Activated CD8-positive, alpha-beta T cell treated with anti-CD3 and anti-CD28 coated beads, Interleukin-2, amount 10 ng/mL, durations not matched to agents 7 days and 5 days (primary cell): Measurements from ENCODE around the gene EPB41L1. TPM values are rescaled to one million over a fixed set of nuclear protein-coding genes. Genes with fewer than 3 reads are reported as not detected.

ENCODE experiments used
- ATAC-seq: fragments of 150-1000 bp; cut with Tn5 transposase; one replicate; pipeline ENCODE4 v1.10.0; 2021; ENCODE audit warnings: moderate library complexity
- CTCF ChIA-PET: fragments of 350-600 bp; sonication (Branson Sonifier 250); formaldehyde crosslinking; loops from one replicate; lab custom pipeline; 2021; ENCODE audit warnings: antibody characterized with exemption; lab: Charles Lee
- POLR2A ChIA-PET: fragments of 350-600 bp; sonication (Branson Sonifier 250); formaldehyde crosslinking; loops from one replicate; lab custom pipeline; 2021; ENCODE audit warnings: antibody characterized with exemption; lab: Charles Lee
- DNase-seq: peaks from one replicate; pipeline ENCODE4 v3.0.0-alpha.2; 2020
- H3K27ac Mint-ChIP-seq: one replicate; pipeline ENCODE4 v1.8.0; 2021; ENCODE audit warnings: mild to moderate bottlenecking, mixed read lengths
- H3K27me3 Mint-ChIP-seq: one replicate; pipeline ENCODE4 v1.8.0; 2021; ENCODE audit warnings: low read depth, mixed read lengths
- H3K36me3 Mint-ChIP-seq: one replicate; pipeline ENCODE4 v1.8.0; 2021; ENCODE audit warnings: low read depth, mixed read lengths
- H3K4me1 Mint-ChIP-seq: one replicate; pipeline ENCODE4 v1.8.0; 2021; ENCODE audit warnings: low read depth, mixed read lengths
- H3K4me3 Mint-ChIP-seq: one replicate; pipeline ENCODE4 v1.8.0; 2021; ENCODE audit warnings: mild to moderate bottlenecking, mixed read lengths
- H3K9me3 Mint-ChIP-seq: one replicate; pipeline ENCODE4 v1.8.0; 2022; ENCODE audit warnings: mixed read lengths; ENCODE audit not compliant: insufficient read depth
- total RNA-seq, 2 experiments: library from RNA; stranded (reverse); gene quantifications; one replicate each; pipeline ENCODE4 v1.2.3, GENCODE V29; 2021

Gene EPB41L1
- total RNA-seq, 2 experiments from 2014 or later: not detected

DNA sequence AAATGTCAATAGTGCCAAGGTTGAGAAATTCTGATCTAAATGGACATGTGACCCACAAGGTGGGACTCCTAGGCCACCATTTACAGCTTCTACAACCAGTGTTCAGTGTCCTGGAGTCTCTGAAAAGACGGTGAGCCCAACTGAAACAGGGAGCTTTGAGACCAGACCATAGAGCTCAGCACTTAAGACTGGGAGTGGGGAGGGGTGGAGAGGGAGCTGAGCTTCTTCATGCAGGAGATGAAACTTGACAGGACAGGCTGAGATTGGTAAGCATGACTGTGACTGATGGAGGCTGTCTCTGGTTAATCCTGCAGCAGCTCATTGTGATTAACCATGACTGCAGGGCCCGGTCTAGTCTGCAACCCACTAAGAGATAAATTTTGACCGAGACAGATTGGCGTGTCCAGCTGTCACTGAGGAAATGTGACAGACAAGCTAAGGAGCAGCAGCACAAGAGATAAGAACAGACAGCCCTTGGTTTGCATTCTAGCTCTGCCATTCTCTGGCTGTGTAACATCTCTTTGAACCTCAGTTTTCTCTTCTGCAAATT lies 80.3 kb downstream of the EPB41L1 start:
- no peak overlapping the region for H3K27ac Mint-ChIP-seq

DNA sequence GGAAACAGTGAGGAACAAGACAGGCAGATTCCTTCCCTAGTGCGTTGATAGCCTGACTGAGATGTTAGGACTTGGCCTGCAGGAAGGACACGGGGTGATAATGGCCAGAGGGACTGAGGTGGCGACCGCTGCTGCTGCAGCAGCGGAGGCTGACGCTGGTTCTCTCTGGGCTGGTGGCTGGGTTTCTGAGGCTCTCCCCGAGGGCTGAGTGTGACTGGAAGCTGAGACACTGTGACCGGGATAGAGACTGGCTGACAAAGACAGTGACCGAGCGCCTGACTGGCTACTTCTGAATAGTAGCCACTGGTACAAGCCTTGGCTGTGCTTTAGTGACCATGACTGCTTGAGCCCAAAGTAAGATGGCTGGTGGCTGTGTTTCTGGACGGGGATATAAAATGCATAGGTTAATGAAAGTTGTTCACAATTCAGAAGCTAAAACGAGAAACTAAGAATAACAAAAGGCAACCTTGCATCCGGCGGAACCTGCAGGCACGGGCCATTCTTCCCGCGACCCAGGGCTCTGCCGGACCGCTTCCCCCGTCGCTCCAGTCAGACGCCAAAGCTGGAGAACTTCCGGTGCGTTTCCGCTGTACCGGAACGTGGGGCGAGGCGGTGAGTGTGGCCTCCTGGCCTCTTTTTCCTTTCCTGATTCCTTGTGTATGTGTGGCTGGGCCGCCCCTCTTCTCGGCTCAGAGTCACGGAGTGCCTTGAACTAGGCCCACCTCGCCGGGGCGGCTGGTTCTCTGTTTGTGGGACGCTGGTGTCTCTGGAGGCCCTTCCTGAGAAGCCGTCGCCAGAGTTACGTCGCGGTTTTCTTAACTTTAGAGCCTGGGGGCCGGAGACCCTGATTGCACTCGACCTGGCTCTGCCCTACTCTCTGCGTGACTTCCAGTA lies 81.6 kb downstream of the EPB41L1 start, which contains the start of gene AAR2:
Gene AAR2 (plus strand): TSS at position 587 of the 894 bp plus-strand sequence. CDS start 3,391 bp downstream, outside the sequence.
- POLR2A ChIA-PET: interaction anchor here (0.7 to 1.6 kb wide), 3 partner anchors 9 to 283 kb away, joined by 4 to 5 read pairs (median 4); no protein-coding TSS in a partner anchor
- CTCF ChIA-PET: interaction anchor here (0.9 to 2.3 kb wide), 5 partner anchors 34 to 203 kb away, joined by 3 to 8 read pairs (median 4); no protein-coding TSS in a partner anchor
- Mint-ChIP-seq H3K9me3 (no peaks in the 10 kb centered on the region), H3K36me3 (peaks cover 10% of the 10 kb centered on the region), H3K4me3 (peak within 1 kb of the TSS; percentile 85), H3K27ac (peak within 1 kb of the TSS; percentile 90), H3K4me1 (peaks cover 28% of the 10 kb centered on the region), H3K27me3 (no peaks in the 10 kb centered on the region)
- DNase-seq (peak; percentile 88), ATAC-seq (peak; percentile 96)

More for the DNA sequence above, 80.3 kb downstream of the EPB41L1 start:
- no peak for ATAC-seq
- DNase-seq: no peak
- Mint-ChIP-seq H3K36me3 (peaks cover 4% of the 10 kb centered on the region), H3K4me1 (peaks cover 34% of the 10 kb centered on the region), H3K4me3 (no peak overlapping the region), H3K9me3 (no peaks in the 10 kb centered on the region), H3K27me3 (peaks cover 2% of the 10 kb centered on the region)
- CTCF ChIA-PET: interaction anchor here (1.2 to 2.3 kb wide), 3 partner anchors 8 to 204 kb away, joined by 4 to 8 read pairs (median 4); no protein-coding TSS in a partner anchor
- POLR2A ChIA-PET: no interaction called here

DNA sequence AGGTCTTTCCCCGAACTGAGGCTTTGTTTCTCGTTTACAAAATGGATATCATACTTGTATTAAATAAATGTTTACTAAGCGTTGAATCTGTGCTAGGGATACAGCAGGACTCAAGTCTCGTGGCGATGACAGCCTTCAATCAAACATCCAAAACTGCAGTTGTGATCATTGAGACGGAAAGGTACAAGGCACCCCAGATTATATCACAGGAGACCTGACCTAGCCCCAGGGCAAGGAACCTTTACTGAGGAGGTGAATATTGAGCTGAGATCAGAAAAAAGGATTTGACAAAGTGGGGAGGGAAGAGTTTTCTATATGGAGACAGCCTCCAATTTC lies 82.2 kb downstream of the EPB41L1 start:
- ChIA-PET POLR2A (interaction anchor here (0.9 to 1.6 kb wide), 3 partner anchors 24 to 284 kb away, joined by 4 to 5 read pairs (median 4); no protein-coding TSS in a partner anchor), CTCF (interaction anchor here (0.8 to 2.1 kb wide), 6 partner anchors 34 to 335 kb away, joined by 3 to 12 read pairs (median 3); no protein-coding TSS in a partner anchor)
- Mint-ChIP-seq H3K27ac (peak overlapping the region; percentile 90), H3K4me3 (peak overlapping the region; percentile 85), H3K4me1 (peaks cover 28% of the 10 kb centered on the region), H3K36me3 (peaks cover 14% of the 10 kb centered on the region), H3K27me3 (no peaks in the 10 kb centered on the region), H3K9me3 (no peaks in the 10 kb centered on the region)
- DNase-seq (no peak), ATAC-seq (peak; percentile 32)

DNA sequence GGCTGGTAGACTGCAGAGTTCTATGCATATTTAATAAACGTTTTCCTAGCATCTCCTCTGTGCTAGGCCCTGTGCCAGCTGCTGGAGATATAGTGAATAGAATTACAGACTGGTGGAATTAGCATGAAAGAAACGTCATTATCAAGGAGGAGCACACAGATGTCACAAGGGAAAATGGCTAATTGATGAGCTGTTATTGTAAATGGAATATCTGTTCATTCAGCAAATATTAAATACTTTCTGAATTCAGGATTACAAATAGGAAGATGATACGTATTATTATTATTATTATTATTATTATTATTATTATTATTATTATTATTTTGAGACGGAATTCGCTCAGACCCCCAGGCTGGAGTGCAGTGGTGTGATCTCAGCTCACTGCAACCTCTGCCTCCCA lies 82.9 kb downstream of the EPB41L1 start:
- DNase-seq (no peak), ATAC-seq (no peak)
- peak overlapping the region; percentile 90 for H3K27ac Mint-ChIP-seq
- H3K4me1 Mint-ChIP-seq: peaks cover 28% of the 10 kb centered on the region
- no peaks in the 10 kb centered on the region for H3K9me3 Mint-ChIP-seq
- peaks cover 14% of the 10 kb centered on the region for H3K36me3 Mint-ChIP-seq
- peak overlapping the region; percentile 85 for H3K4me3 Mint-ChIP-seq
- CTCF ChIA-PET: interaction anchor here (0.8 to 2.1 kb wide), 6 partner anchors 35 to 334 kb away, joined by 3 to 12 read pairs (median 3); partner anchors contain the start of gene SCAND1
- POLR2A ChIA-PET: interaction anchor here (0.6 to 0.9 kb wide), 2 partner anchors 227 to 378 kb away, joined by 3 to 4 read pairs; no protein-coding TSS in a partner anchor
- H3K27me3 Mint-ChIP-seq: no peaks in the 10 kb centered on the region

DNA sequence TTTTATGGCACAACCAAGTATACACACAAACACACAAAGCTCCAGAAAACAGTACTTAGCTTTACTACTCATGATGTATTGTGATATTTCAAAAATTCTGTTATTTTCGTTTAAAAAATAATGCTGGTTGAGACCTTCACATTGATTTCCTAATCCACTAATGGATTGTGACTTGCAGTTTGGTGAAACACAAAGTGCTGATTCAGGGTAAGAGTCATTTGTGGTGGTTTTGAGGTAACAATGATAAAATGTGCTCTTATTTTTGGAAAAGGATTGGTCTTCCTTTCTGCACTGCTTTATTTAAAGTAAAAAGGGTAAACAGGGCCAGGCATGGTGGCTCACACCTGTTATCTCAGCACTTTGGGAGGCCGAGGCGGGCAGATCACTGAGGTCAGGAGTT lies 83.6 kb downstream of the EPB41L1 start:
- peaks cover 14% of the 10 kb centered on the region for H3K36me3 Mint-ChIP-seq
- POLR2A ChIA-PET: interaction anchor here (0.6 kb wide), 1 partner anchor 378 kb away, joined by 3 read pairs; no protein-coding TSS in a partner anchor
- H3K4me1 Mint-ChIP-seq: peaks cover 28% of the 10 kb centered on the region
- peak overlapping the region; percentile 50 for H3K4me3 Mint-ChIP-seq
- H3K9me3 Mint-ChIP-seq: no peaks in the 10 kb centered on the region
- ATAC-seq (no peak), DNase-seq (no peak)
- H3K27me3 Mint-ChIP-seq: no peaks in the 10 kb centered on the region
- H3K27ac Mint-ChIP-seq: no peak overlapping the region
- CTCF ChIA-PET: interaction anchor here (0.8 to 2.1 kb wide), 3 partner anchors 35 to 284 kb away, joined by 3 to 12 read pairs (median 3); partner anchors contain the start of gene SCAND1

DNA sequence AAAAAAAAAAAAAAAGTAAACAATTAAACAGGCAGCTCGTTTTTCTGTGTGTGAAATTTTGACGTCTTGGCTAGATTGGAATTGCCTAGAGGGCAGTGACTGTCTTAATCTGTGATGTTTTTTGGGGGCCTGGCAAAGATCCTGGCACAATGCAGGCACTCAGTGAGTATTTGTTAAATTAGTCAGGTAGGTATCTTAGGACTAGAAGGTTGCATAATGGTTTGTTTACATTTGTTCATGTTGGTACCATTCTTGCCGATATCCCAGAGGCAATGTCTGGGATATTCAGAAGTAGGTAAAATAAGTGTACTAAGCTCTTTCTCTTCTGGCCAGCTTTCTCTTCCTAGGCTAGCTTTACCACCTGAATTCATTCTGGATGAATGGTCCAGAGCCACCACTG lies 84.2 kb downstream of the EPB41L1 start:
- H3K4me1 Mint-ChIP-seq: peaks cover 28% of the 10 kb centered on the region
- H3K36me3 Mint-ChIP-seq: peaks cover 18% of the 10 kb centered on the region
- POLR2A ChIA-PET: no interaction called here
- no peaks in the 10 kb centered on the region for H3K9me3 Mint-ChIP-seq
- no peak overlapping the region for H3K27ac Mint-ChIP-seq
- H3K4me3 Mint-ChIP-seq: no peak overlapping the region
- H3K27me3 Mint-ChIP-seq: no peaks in the 10 kb centered on the region
- DNase-seq (no peak), ATAC-seq (no peak)
- CTCF ChIA-PET: interaction anchor here (1.2 to 2.1 kb wide), 3 partner anchors 35 to 39 kb away, joined by 3 to 12 read pairs (median 5); no protein-coding TSS in a partner anchor

DNA sequence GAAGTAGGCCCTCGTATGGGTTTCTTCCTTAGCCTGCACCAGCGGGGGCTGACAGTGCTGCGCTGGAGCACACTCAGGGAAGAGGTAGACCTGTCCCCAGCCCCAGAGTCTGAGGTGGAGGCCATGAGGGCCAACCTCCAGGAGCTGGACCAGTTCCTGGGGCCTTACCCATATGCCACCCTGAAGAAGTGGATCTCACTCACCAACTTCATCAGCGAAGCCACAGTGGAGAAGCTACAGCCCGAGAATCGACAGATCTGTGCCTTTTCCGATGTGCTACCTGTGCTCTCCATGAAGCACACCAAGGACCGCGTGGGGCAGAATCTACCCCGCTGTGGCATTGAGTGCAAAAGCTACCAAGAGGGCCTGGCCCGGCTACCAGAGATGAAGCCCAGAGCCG lies 85.5 kb downstream of the EPB41L1 start:
- POLR2A ChIA-PET: no interaction called here
- peaks cover 28% of the 10 kb centered on the region for H3K4me1 Mint-ChIP-seq
- H3K27ac Mint-ChIP-seq: no peak overlapping the region

DNA sequence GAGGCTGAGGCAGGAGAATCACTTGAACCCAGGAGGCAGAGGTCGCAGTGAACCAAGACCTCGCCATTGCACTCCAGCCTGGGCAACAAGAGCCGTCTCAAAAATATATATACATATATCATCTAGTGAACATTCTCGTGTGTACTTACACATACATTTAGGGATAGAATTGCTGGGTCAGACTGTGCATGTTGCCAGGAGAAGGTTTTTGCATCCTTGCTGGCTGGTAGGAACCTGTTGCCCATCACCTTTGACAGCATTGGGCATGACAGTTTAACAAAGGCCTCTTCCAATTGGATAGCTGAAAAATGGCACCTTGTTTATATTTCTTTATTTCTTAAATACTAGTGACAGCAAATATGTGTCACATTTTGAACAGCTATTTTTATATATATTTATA lies 87.1 kb downstream of the EPB41L1 start:
- Mint-ChIP-seq H3K4me1 (peaks cover 22% of the 10 kb centered on the region), H3K27me3 (no peaks in the 10 kb centered on the region), H3K36me3 (peaks cover 44% of the 10 kb centered on the region), H3K27ac (no peak overlapping the region), H3K9me3 (no peaks in the 10 kb centered on the region), H3K4me3 (no peak overlapping the region)
- ChIA-PET CTCF (no interaction called here), POLR2A (no interaction called here)
- DNase-seq: no peak
- ATAC-seq: no peak

More for the DNA sequence above, 85.5 kb downstream of the EPB41L1 start:
- Mint-ChIP-seq H3K9me3 (no peaks in the 10 kb centered on the region), H3K27me3 (no peaks in the 10 kb centered on the region), H3K4me3 (no peak overlapping the region), H3K36me3 (peaks cover 30% of the 10 kb centered on the region)
- DNase-seq: no peak
- CTCF ChIA-PET: interaction anchor here (1.5 kb wide), 1 partner anchor 41 kb away, joined by 5 read pairs; no protein-coding TSS in a partner anchor
- no peak for ATAC-seq

DNA sequence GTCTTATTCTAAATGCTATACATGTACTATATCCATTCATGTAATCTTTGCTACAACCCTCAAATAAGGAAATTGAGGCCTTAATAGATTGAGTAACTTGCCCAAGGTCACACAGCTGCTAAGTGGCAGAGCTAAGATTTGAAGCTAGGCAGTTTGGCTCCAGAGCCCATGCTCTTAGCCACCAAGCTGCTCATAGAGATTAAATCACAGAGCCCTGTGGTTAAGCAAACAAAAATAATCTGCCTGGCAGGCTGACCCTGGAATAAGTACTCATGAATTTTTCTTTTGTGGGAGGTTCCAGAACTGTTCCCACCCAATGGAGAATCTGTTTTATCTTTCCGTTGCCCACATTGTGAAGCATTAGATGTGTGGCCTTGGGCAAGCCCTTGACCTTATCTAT lies 89.2 kb downstream of the EPB41L1 start:
- H3K27me3 Mint-ChIP-seq: no peaks in the 10 kb centered on the region
- no peak for ATAC-seq
- DNase-seq: no peak
- no peak overlapping the region for H3K27ac Mint-ChIP-seq
- H3K4me3 Mint-ChIP-seq: no peak overlapping the region
- POLR2A ChIA-PET: no interaction called here
- peaks cover 6% of the 10 kb centered on the region for H3K4me1 Mint-ChIP-seq
- H3K36me3 Mint-ChIP-seq: peaks cover 59% of the 10 kb centered on the region
- no peaks in the 10 kb centered on the region for H3K9me3 Mint-ChIP-seq
- CTCF ChIA-PET: interaction anchor here (0.6 to 1.6 kb wide), 4 partner anchors 41 to 251 kb away, joined by 3 to 4 read pairs (median 3); no protein-coding TSS in a partner anchor

DNA sequence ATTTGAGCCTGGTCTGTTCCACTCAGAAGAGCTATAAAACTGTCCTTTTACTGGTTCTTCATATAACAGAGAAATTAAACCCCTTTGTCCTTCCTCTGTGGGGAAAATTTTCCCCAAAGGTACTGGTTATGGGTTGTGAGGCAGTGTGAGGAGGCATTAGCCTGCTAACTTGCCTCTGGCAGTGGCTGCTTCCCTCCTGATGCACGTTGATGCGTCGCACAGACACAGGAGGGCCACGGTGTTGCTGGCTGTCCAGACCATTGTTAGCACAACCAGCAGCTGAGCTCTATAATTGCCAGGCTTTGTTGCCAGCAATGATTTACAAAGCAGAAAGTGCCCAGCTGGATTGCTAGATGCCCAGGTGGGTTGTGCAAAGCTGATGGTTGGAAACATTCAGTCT lies 91.9 kb downstream of the EPB41L1 start:
- POLR2A ChIA-PET: no interaction called here
- Mint-ChIP-seq H3K36me3 (peaks cover 58% of the 10 kb centered on the region), H3K9me3 (no peaks in the 10 kb centered on the region), H3K4me3 (no peak overlapping the region), H3K27ac (no peak overlapping the region), H3K27me3 (no peaks in the 10 kb centered on the region), H3K4me1 (no peaks in the 10 kb centered on the region)
- DNase-seq: no peak
- CTCF ChIA-PET: interaction anchor here (1.0 to 1.3 kb wide), 2 partner anchors 20 to 44 kb away, joined by 3 to 4 read pairs; no protein-coding TSS in a partner anchor
- no peak for ATAC-seq

DNA sequence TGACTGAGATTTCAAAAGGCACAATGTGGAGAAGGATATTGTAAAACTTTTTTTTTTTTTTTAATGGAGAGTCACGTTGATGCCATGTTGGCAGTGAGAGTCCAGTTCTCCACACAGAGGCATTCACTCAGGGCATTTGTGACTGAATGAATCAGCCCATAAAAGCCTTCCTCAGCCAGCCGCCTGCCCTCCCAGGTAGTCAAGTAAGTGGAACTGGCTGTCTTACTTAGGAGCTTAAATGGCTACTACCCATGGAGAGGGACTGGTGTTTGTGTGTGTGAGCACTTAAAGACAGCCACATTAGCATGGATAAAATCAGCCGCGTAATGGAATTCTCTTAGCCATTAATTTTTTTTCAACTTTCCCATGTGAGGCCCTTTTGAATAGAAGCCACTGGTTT lies 94.3 kb downstream of the EPB41L1 start:
- ATAC-seq: no peak
- POLR2A ChIA-PET: no interaction called here
- DNase-seq: no peak
- Mint-ChIP-seq H3K36me3 (peaks cover 53% of the 10 kb centered on the region), H3K9me3 (no peaks in the 10 kb centered on the region), H3K27me3 (no peaks in the 10 kb centered on the region), H3K27ac (no peak overlapping the region), H3K4me3 (no peak overlapping the region), H3K4me1 (no peaks in the 10 kb centered on the region)
- CTCF ChIA-PET: interaction anchor here (3.0 kb wide), 1 partner anchor 46 kb away, joined by 8 read pairs; no protein-coding TSS in a partner anchor
